Activated CD4-positive, alpha-beta memory T cell treated with anti-CD3 and anti-CD28 coated beads for 36 hours (primary cell): Measurements from ENCODE around the gene PCK2. TPM values are rescaled to one million over a fixed set of nuclear protein-coding genes. Genes with fewer than 3 reads are reported as not detected.

ENCODE experiments used
- CTCF ChIA-PET: fragments of 350-600 bp; sonication (Branson Sonifier 250); formaldehyde crosslinking; loops from one replicate; lab custom pipeline; 2021; ENCODE audit warnings: antibody characterized with exemption, inconsistent platforms; lab: Charles Lee
- POLR2A ChIA-PET: fragments of 350-600 bp; sonication (Branson Sonifier 250); formaldehyde crosslinking; loops from one replicate; lab custom pipeline; 2021; ENCODE audit warnings: antibody characterized with exemption; lab: Charles Lee
- DNase-seq: peaks from one replicate; pipeline ENCODE4 v3.0.0-alpha.2; 2020
- H3K27ac Mint-ChIP-seq: one replicate; pipeline ENCODE4 v1.8.0; 2021; ENCODE audit warnings: mixed read lengths
- H3K27me3 Mint-ChIP-seq: one replicate; pipeline ENCODE4 v1.8.0; 2021; ENCODE audit warnings: mixed read lengths
- H3K36me3 Mint-ChIP-seq: one replicate; pipeline ENCODE4 v1.8.0; 2021; ENCODE audit warnings: mixed read lengths
- H3K4me1 Mint-ChIP-seq: one replicate; pipeline ENCODE4 v1.8.0; 2021; ENCODE audit warnings: low read depth, mixed read lengths
- H3K4me3 Mint-ChIP-seq: one replicate; pipeline ENCODE4 v1.8.0; 2021; ENCODE audit warnings: mild to moderate bottlenecking, mixed read lengths
- H3K9me3 Mint-ChIP-seq: one replicate; pipeline ENCODE4 v1.8.0; 2021; ENCODE audit warnings: mixed read lengths
- intact Hi-C: fragments of 100-400 bp; cut with micrococcal nuclease; formaldehyde crosslinking; loops from one replicate; pipeline ENCODE4 v1.15.1; 2023
- total RNA-seq, 2 experiments: library from RNA; stranded (reverse); gene quantifications; one replicate each; pipeline ENCODE4 v1.2.3, GENCODE V29; 2021

PCK2 gene
- total RNA-seq, 2 experiments from 2014 or later: 118 to 125 TPM

- ChIA-PET POLR2A (interaction anchor here (0.7 to 1.9 kb wide), 4 partner anchors 12 to 29 kb away, joined by 3 to 9 read pairs (median 4); partner anchors contain the start of genes DCAF11, IRF9 and NRL), CTCF (interaction anchor here (0.6 to 2.6 kb wide), 3 partner anchors 17 to 1202 kb away, joined by 3 to 10 read pairs (median 3); partner anchors contain the start of genes DCAF11 and NRL)
- H3K27ac Mint-ChIP-seq: peak overlapping the region; percentile 72
- H3K36me3 Mint-ChIP-seq: peaks cover 8% of the 10 kb centered on the region
- intact Hi-C loops: no loop called here
- peak; percentile 47 for DNase-seq
- no peaks in the 10 kb centered on the region for H3K9me3 Mint-ChIP-seq
- H3K4me3 Mint-ChIP-seq: peak overlapping the region; percentile 35
- no peaks in the 10 kb centered on the region for H3K27me3 Mint-ChIP-seq
- H3K4me1 Mint-ChIP-seq: peaks cover 29% of the 10 kb centered on the region
Measured at GRCh38 chr14:24132061-24132685, 38.1 kb downstream of the PCK2 start.

- H3K9me3 Mint-ChIP-seq: no peaks in the 10 kb centered on the region
- intact Hi-C loops: no loop called here
- no peaks in the 10 kb centered on the region for H3K27me3 Mint-ChIP-seq
- DNase-seq: no peak
- peak overlapping the region; percentile 64 for H3K27ac Mint-ChIP-seq
- peaks cover 35% of the 10 kb centered on the region for H3K4me1 Mint-ChIP-seq
- ChIA-PET POLR2A (interaction anchor here (0.7 to 1.9 kb wide), 4 partner anchors 13 to 29 kb away, joined by 3 to 9 read pairs (median 4); partner anchors contain the start of genes DCAF11, IRF9 and NRL), CTCF (interaction anchor here (1.3 to 2.6 kb wide), 3 partner anchors 18 to 42 kb away, joined by 3 to 10 read pairs (median 5); partner anchors contain the start of genes DCAF11 and NRL)
- peaks cover 15% of the 10 kb centered on the region for H3K36me3 Mint-ChIP-seq
- no peak overlapping the region for H3K4me3 Mint-ChIP-seq
Measured at GRCh38 chr14:24132976-24133375, 38.9 kb downstream of the PCK2 start.

- H3K4me3 Mint-ChIP-seq: no peak overlapping the region
- POLR2A ChIA-PET: interaction anchor here (1.1 to 1.9 kb wide), 2 partner anchors 12 to 19 kb away, joined by 4 to 9 read pairs; partner anchors contain the start of genes DCAF11 and NRL
- peaks cover 22% of the 10 kb centered on the region for H3K36me3 Mint-ChIP-seq
- no peak for DNase-seq
- no peaks in the 10 kb centered on the region for H3K27me3 Mint-ChIP-seq
- H3K9me3 Mint-ChIP-seq: no peaks in the 10 kb centered on the region
- H3K27ac Mint-ChIP-seq: no peak overlapping the region
- H3K4me1 Mint-ChIP-seq: peaks cover 43% of the 10 kb centered on the region
- intact Hi-C loops: no loop called here
- CTCF ChIA-PET: interaction anchor here (0.6 to 2.6 kb wide), 4 partner anchors 23 to 496 kb away, joined by 3 to 10 read pairs (median 4); no protein-coding TSS in a partner anchor
Measured at GRCh38 chr14:24133735-24134134, 39.6 kb downstream of the PCK2 start.

- intact Hi-C loops: no loop called here
- CTCF ChIA-PET: interaction anchor here (1.0 to 7.1 kb wide), 8 partner anchors 11 to 174 kb away, joined by 3 to 59 read pairs (median 13); partner anchors contain the start of genes DCAF11, IRF9, LTB4R2 and NRL
- Mint-ChIP-seq H3K4me3 (peak overlapping the region; percentile 80), H3K27ac (peak overlapping the region; percentile 96), H3K27me3 (no peaks in the 10 kb centered on the region), H3K36me3 (peaks cover 34% of the 10 kb centered on the region), H3K4me1 (peaks cover 55% of the 10 kb centered on the region), H3K9me3 (no peaks in the 10 kb centered on the region)
- POLR2A ChIA-PET: interaction anchor here (0.7 to 4.9 kb wide), 13 partner anchors 9 to 135 kb away, joined by 3 to 73 read pairs (median 5); partner anchors contain the start of genes CHMP4A, DCAF11, IPO4 and IRF9
- no peak for DNase-seq
Measured at GRCh38 chr14:24135584-24135833, 41.4 kb downstream of the PCK2 start.

- Mint-ChIP-seq H3K27ac (peak within 1 kb of the TSS; percentile 96), H3K36me3 (peaks cover 38% of the 10 kb centered on the region), H3K9me3 (no peaks in the 10 kb centered on the region), H3K4me1 (peaks cover 54% of the 10 kb centered on the region), H3K27me3 (no peaks in the 10 kb centered on the region), H3K4me3 (peak within 1 kb of the TSS; percentile 95)
- ChIA-PET CTCF (interaction anchor here (0.8 to 7.1 kb wide), 9 partner anchors 11 to 173 kb away, joined by 3 to 59 read pairs (median 11); partner anchors contain the start of genes DCAF11, IPO4, IRF9 and LTB4R2), POLR2A (interaction anchor here (0.6 to 4.9 kb wide), 18 partner anchors 10 to 135 kb away, joined by 3 to 73 read pairs (median 5); partner anchors contain the start of genes CHMP4A, DCAF11, IPO4 and IRF9)
- peak; percentile 97 for DNase-seq
- intact Hi-C loops: loop anchor here (1.0 to 2.0 kb wide), 5 partner anchors 11 to 77 kb away; partner anchors contain the start of genes CHMP4A, IPO4, IRF9 and RNF31
Measured at GRCh38 chr14:24135834-24136683, 41.9 kb downstream of the PCK2 start, which contains the start of gene PSME1. PSME1 (plus strand) TSS chr14:24136194; CDS start chr14:24136263, 69 bp downstream.

- POLR2A ChIA-PET: interaction anchor here (0.5 to 4.9 kb wide), 14 partner anchors 10 to 101 kb away, joined by 3 to 73 read pairs (median 8); partner anchors contain the start of genes DCAF11, IPO4, IRF9 and NRL
- Mint-ChIP-seq H3K4me1 (peaks cover 51% of the 10 kb centered on the region), H3K27ac (peak overlapping the region; percentile 96), H3K36me3 (peaks cover 45% of the 10 kb centered on the region), H3K9me3 (no peaks in the 10 kb centered on the region), H3K27me3 (no peaks in the 10 kb centered on the region), H3K4me3 (peak overlapping the region; percentile 95)
- intact Hi-C loops: loop anchor here (1.0 to 2.0 kb wide), 5 partner anchors 10 to 76 kb away; partner anchors contain the start of genes CHMP4A, IPO4, IRF9 and RNF31
- CTCF ChIA-PET: interaction anchor here (0.8 to 7.1 kb wide), 8 partner anchors 10 to 79 kb away, joined by 3 to 59 read pairs (median 13); partner anchors contain the start of genes DCAF11, IRF9, NRL and PSME2
- peak; percentile 46 for DNase-seq
Measured at GRCh38 chr14:24136684-24137528, 42.8 kb downstream of the PCK2 start.

- Mint-ChIP-seq H3K27me3 (no peaks in the 10 kb centered on the region), H3K4me1 (peaks cover 46% of the 10 kb centered on the region), H3K4me3 (peak overlapping the region; percentile 95), H3K9me3 (no peaks in the 10 kb centered on the region), H3K27ac (peak overlapping the region; percentile 96), H3K36me3 (peaks cover 49% of the 10 kb centered on the region)
- intact Hi-C loops: loop anchor here (2.0 kb wide), 1 partner anchor 51 kb away; the partner anchor contains the start of gene IPO4
- DNase-seq: no peak
- ChIA-PET POLR2A (interaction anchor here (0.5 to 4.9 kb wide), 9 partner anchors 9 to 100 kb away, joined by 3 to 73 read pairs (median 5); partner anchors contain the start of genes DCAF11, IRF9, NRL and PCK2), CTCF (interaction anchor here (0.8 to 7.1 kb wide), 7 partner anchors 9 to 80 kb away, joined by 3 to 59 read pairs (median 11); partner anchors contain the start of genes DCAF11, IRF9, NRL and PSME2)
Measured at GRCh38 chr14:24137529-24138395, 43.7 kb downstream of the PCK2 start.

GRCh38 chr14:24138396-24139271, 44.5 kb downstream of the PCK2 start:
- intact Hi-C loops: no loop called here
- H3K27me3 Mint-ChIP-seq: no peaks in the 10 kb centered on the region
- CTCF ChIA-PET: interaction anchor here (1.4 to 7.1 kb wide), 4 partner anchors 9 to 31 kb away, joined by 3 to 59 read pairs (median 4); partner anchors contain the start of genes IRF9 and RNF31

More at GRCh38 chr14:24138396-24139271, 44.5 kb downstream of the PCK2 start:
- H3K4me1 Mint-ChIP-seq: peaks cover 50% of the 10 kb centered on the region
- H3K9me3 Mint-ChIP-seq: no peaks in the 10 kb centered on the region
- H3K27ac Mint-ChIP-seq: peak overlapping the region; percentile 64
- H3K4me3 Mint-ChIP-seq: peak overlapping the region; percentile 97
- DNase-seq: no peak
- peaks cover 53% of the 10 kb centered on the region for H3K36me3 Mint-ChIP-seq
- POLR2A ChIA-PET: interaction anchor here (1.1 to 4.9 kb wide), 5 partner anchors 22 to 57 kb away, joined by 3 to 73 read pairs (median 10); partner anchors contain the start of genes DCAF11, IRF9, NRL and PCK2
